Measurements from ENCODE around the gene ADGRV1.
"Not testable (repeated sequence)": the region's sequence is repeated elsewhere in the genome, so short reads cannot be mapped to it uniquely, and the experiment has no call there.

ADGRV1 gene

GRCh38 chr5:90813392-90813791 is 254.8 kb downstream of the ADGRV1 start:
- H3K9me3 ChIP-seq = no peaks in the 10 kb centered on the region
- in situ Hi-C loops (cut with MboI; ENCODE audit: low sequenced_read_pairs) = no loop called here
- peaks cover 46% of the 10 kb centered on the region for H3K36me3 ChIP-seq (replicated peaks)
- H3K4me3 ChIP-seq = no peak overlapping the region
- H3K4me1 ChIP-seq = no peaks in the 10 kb centered on the region
- H3K27me3 ChIP-seq (ENCODE audit: low read depth) = no peaks in the 10 kb centered on the region
- no peak for DNase-seq (ENCODE audit: low spot score in 2 of 2)

DNA sequence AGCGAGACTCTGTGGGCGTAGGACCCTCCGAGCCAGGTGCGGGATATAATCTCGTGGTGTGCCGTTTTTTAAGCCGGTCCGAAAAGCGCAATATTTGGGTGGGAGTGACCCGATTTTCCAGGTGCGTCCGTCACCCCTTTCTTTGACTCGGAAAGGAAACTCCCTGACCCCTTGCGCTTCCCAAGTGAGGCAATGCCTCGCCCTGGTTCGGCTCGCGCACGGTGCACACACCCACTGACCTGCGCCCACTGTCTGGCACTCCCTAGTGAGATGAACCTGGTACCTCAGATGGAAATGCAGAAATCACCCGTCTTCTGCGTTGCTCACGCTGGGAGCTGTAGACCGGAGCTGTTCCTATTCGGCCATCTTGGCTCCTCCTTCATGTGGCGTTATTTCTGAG is 263.5 kb downstream of the ADGRV1 start:
- H3K9me3 ChIP-seq; in situ Hi-C loops (cut with MboI; ENCODE audit: low sequenced_read_pairs); H3K27me3 ChIP-seq (ENCODE audit: low read depth); H3K4me1 ChIP-seq; H3K4me3 ChIP-seq; DNase-seq (ENCODE audit: low spot score in 2 of 2): not testable (repeated sequence)
- H3K36me3 ChIP-seq (replicated peaks) = peaks cover 12% of the 10 kb centered on the region; the same call in 1 of the 2 replicates

DNA sequence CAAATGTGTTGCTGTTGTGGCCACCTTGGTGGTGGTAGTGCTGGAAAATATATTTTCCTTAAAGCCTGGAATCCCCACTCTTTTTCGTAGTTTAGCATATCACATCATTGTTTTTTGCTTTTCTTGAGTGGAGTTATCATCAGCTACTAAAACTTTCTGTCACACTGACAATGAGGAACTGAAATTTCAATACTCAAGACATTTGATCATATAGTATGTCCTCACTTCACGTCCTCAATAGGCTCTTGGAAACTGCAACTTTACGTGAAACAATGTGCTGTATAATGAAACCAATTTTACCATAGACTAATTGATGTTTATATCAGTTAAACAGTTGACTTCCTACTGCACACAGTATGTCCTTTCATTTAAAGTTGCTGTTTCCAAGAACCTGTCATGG is 265.8 kb downstream of the ADGRV1 start:
- Histone ChIP-seq H3K9me3 (no peaks in the 10 kb centered on the region), H3K4me3 (no peak overlapping the region), H3K4me1 (peaks cover 3% of the 10 kb centered on the region; the same call in 1 of the 2 replicates), H3K27me3 (ENCODE audit: low read depth) (no peaks in the 10 kb centered on the region), H3K36me3 (replicated peaks) (peaks cover 14% of the 10 kb centered on the region)
- DNase-seq (ENCODE audit: low spot score in 2 of 2) = no peak
- in situ Hi-C loops (cut with MboI; ENCODE audit: low sequenced_read_pairs) = no loop called here

- no peak for DNase-seq (ENCODE audit: low spot score in 2 of 2)
- Histone ChIP-seq H3K4me1 (peaks cover 3% of the 10 kb centered on the region; the same call in 1 of the 2 replicates), H3K9me3 (no peaks in the 10 kb centered on the region), H3K4me3 (no peak overlapping the region), H3K27me3 (ENCODE audit: low read depth) (no peaks in the 10 kb centered on the region), H3K36me3 (replicated peaks) (peaks cover 22% of the 10 kb centered on the region)
- in situ Hi-C loops (cut with MboI; ENCODE audit: low sequenced_read_pairs) = no loop called here
These were observed 271.5 kb downstream of the ADGRV1 start for GRCh38 chr5:90830058-90830457.

DNA sequence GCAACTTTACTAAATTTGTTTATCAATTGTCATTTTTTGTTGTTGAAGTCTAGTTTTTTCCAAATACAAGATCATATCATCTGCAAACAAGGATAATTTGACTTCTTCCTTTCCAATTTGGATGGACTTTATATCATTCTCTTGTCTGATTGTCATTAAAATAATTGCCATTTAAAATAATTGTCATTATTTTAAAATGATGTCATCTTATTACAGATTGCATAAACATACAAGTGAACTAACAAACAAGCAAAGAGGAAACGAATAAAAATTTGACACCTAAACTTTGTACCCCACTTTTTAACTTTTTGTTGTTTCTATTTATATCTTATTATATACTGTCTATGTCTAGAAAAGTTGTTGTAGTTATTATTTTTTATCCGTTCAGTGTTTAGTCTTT is 275.2 kb downstream of the ADGRV1 start:
- no peaks in the 10 kb centered on the region for H3K9me3 ChIP-seq
- in situ Hi-C loops (cut with MboI; ENCODE audit: low sequenced_read_pairs) = no loop called here

DNA sequence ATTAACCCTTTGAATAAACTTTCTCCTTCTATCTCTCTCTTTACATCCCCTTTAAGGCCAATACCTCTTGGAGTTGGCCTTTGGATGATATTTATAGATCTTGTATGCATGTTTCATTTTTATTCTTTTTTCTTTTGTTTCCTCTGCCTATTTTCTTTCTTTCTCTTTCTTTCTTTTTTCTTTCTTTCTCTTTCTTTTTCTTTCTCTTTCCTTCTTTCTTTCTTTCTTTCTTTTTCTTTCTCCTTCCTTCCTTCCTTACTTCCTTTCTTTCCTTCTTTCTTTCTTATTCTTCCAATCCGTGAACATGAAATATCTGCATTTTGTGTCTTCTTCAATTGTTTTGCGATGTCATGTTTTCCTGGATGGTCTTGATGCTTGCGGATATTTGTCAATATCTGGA is 276.1 kb downstream of the ADGRV1 start:
- in situ Hi-C loops (cut with MboI; ENCODE audit: low sequenced_read_pairs) = no loop called here
- H3K4me1 ChIP-seq = peaks cover 3% of the 10 kb centered on the region; the same call in 1 of the 2 replicates

More for the DNA sequence above, 275.2 kb downstream of the ADGRV1 start:
- Histone ChIP-seq H3K4me3 (no peak overlapping the region), H3K27me3 (ENCODE audit: low read depth) (no peaks in the 10 kb centered on the region), H3K36me3 (replicated peaks) (peaks cover 25% of the 10 kb centered on the region), H3K4me1 (peaks cover 3% of the 10 kb centered on the region; the same call in 1 of the 2 replicates)
- no peak for DNase-seq (ENCODE audit: low spot score in 2 of 2)

DNA sequence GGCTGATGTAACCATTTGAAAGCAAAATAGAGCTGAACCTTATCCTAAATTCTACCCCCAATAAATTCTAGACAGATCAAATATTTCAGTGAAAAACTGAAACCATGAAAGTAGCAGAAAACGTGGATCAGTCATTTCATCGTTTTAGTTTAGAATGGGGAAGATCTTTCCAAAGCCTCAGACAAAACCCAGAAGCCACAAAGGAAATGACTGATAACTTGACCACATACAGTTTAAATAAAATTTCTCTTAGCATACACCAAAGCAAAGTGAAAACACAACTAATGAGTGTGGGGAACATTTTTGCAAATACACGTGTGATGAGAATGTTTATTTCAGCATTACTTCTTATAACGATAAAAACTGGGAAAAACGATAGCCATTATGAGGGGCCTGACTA is 284.8 kb downstream of the ADGRV1 start:
- in situ Hi-C loops (cut with MboI; ENCODE audit: low sequenced_read_pairs) = no loop called here
- Histone ChIP-seq H3K27me3 (ENCODE audit: low read depth) (no peaks in the 10 kb centered on the region), H3K4me1 (no peaks in the 10 kb centered on the region), H3K36me3 (replicated peaks) (no peaks in the 10 kb centered on the region; the same call in none of the 2 replicates), H3K9me3 (no peaks in the 10 kb centered on the region), H3K4me3 (no peak overlapping the region)
- DNase-seq (ENCODE audit: low spot score in 2 of 2) = no peak

More for the DNA sequence above, 276.1 kb downstream of the ADGRV1 start:
- no peaks in the 10 kb centered on the region for H3K27me3 ChIP-seq (ENCODE audit: low read depth)
- no peaks in the 10 kb centered on the region for H3K9me3 ChIP-seq
- no peak overlapping the region for H3K4me3 ChIP-seq
- no peak for DNase-seq (ENCODE audit: low spot score in 2 of 2)
- H3K36me3 ChIP-seq (replicated peaks) = peaks cover 17% of the 10 kb centered on the region

DNA sequence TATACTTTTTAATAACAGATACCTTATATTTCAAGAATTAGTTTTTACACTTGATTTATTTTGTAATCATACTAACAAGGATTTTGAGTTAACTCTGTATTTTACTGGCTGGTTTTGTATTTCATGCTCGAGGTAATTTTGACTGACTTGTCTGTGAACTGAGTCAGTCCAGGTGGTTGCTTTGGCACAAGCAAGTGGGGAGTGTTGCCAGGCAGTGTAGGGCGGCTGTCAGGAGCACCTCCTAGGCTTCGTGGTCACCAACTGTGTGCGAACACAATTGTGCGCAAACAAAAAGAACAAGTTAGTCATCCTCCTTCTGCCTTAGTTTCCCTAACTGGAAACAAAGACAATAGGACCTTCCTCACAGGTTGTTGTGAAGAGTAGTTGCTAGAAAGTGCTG is 286.3 kb downstream of the ADGRV1 start:
- Histone ChIP-seq H3K27me3 (ENCODE audit: low read depth) (no peaks in the 10 kb centered on the region), H3K4me1 (no peaks in the 10 kb centered on the region), H3K36me3 (replicated peaks) (no peaks in the 10 kb centered on the region; the same call in none of the 2 replicates), H3K9me3 (no peaks in the 10 kb centered on the region), H3K4me3 (no peak overlapping the region)
- in situ Hi-C loops (cut with MboI; ENCODE audit: low sequenced_read_pairs) = no loop called here
- no peak for DNase-seq (ENCODE audit: low spot score in 2 of 2)

DNA sequence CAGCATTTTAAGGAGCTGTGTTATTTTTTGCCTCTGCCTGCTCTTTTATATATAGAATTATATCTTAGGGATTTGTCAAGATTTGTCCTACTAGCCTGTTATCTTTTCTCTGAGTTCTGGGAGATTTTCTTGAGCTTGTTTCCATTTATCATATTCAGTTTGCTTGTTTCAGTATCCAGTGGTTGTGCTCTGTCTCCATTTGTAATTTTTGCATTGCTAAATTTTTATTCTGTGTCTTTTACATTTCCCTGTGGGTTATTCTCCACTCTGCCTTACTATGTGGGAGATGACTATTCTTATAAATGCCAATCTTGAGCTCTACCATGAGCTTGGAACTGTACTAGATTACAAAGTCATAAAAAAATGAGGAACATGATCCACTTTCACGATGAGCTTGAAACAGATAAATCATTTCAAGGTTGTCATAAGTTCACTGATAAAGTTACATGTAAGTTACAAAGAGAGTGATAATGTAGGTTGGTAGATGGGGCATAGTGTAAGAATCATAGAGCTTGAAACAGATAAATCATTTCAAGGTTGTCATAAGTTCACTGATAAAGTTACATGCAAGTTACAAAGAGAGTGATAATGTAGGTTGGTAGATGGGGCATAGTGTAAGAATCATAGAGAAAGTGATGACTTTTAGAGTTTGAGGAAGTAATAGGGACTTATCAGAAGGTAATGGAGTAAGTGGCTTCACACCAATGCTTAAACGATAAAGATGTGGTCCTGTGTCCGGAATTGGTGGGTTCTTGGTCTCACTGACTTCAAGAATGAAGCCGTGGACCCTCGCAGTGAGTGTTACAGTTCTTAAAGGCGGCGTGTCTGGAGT is 287.3 kb downstream of the ADGRV1 start:
- no peak for DNase-seq (ENCODE audit: low spot score in 2 of 2)
- Histone ChIP-seq H3K27me3 (ENCODE audit: low read depth) (no peaks in the 10 kb centered on the region), H3K4me3 (no peak overlapping the region), H3K36me3 (replicated peaks) (no peaks in the 10 kb centered on the region; the same call in none of the 2 replicates), H3K9me3 (no peaks in the 10 kb centered on the region), H3K4me1 (no peaks in the 10 kb centered on the region; the same call in 1 of the 2 replicates)
- in situ Hi-C loops (cut with MboI; ENCODE audit: low sequenced_read_pairs) = no loop called here

- H3K4me1 ChIP-seq; H3K9me3 ChIP-seq; H3K36me3 ChIP-seq (replicated peaks); in situ Hi-C loops (cut with MboI; ENCODE audit: low sequenced_read_pairs); DNase-seq (ENCODE audit: low spot score in 2 of 2); H3K27me3 ChIP-seq (ENCODE audit: low read depth); H3K4me3 ChIP-seq: not testable (repeated sequence)
These were observed 289.0 kb downstream of the ADGRV1 start for GRCh38 chr5:90847606-90848005.

DNA sequence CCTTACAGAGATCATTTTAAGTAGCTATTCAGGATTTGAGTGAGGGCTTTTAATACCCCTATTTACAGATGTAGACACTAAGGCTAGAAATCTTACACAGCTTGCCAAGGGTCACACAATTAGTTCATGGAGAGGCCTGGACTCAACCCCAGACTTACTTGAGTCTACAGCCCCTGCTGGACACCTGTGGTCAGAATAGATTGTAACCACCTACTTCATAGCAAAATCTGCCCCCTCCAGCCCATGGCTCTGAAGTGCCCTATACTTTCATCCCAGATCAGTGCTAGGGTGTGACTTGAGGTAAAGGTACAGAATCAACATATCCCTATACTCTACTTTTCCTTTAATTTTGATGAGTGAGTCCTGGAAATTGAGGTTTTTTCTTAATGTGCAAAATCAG is 291.3 kb downstream of the ADGRV1 start:
- Histone ChIP-seq H3K9me3 (no peaks in the 10 kb centered on the region), H3K36me3 (replicated peaks) (peaks cover 7% of the 10 kb centered on the region; the same call in 1 of the 2 replicates), H3K4me1 (no peaks in the 10 kb centered on the region; the same call in 1 of the 2 replicates), H3K4me3 (no peak overlapping the region), H3K27me3 (ENCODE audit: low read depth) (no peaks in the 10 kb centered on the region)
- no peak for DNase-seq (ENCODE audit: low spot score in 2 of 2)
- in situ Hi-C loops (cut with MboI; ENCODE audit: low sequenced_read_pairs) = no loop called here

DNA sequence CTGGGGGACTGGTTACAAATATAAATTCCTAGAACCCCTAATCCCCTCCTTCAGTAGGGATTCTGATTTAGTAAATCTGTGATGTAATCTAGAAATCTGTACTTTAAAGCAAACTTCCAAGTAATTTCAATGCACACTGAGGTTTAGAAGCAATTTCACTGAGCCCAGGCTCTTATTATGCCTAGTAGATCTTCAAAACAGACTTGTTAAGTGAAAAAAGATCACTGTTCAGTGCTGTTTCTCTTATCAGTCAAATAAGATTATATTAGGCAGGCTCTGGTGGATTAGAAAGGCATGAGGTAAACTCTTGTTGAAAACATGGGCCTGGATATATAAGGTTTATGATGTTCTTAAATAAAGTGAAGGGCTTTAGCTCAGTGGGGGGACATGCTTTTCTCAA is 293.9 kb downstream of the ADGRV1 start:
- peaks cover 16% of the 10 kb centered on the region for H3K36me3 ChIP-seq (replicated peaks)
- H3K4me1 ChIP-seq = no peaks in the 10 kb centered on the region; the same call in 1 of the 2 replicates
- H3K27me3 ChIP-seq (ENCODE audit: low read depth) = no peaks in the 10 kb centered on the region
- no peaks in the 10 kb centered on the region for H3K9me3 ChIP-seq
- H3K4me3 ChIP-seq = no peak overlapping the region
- in situ Hi-C loops (cut with MboI; ENCODE audit: low sequenced_read_pairs) = no loop called here
- DNase-seq (ENCODE audit: low spot score in 2 of 2) = no peak

DNA sequence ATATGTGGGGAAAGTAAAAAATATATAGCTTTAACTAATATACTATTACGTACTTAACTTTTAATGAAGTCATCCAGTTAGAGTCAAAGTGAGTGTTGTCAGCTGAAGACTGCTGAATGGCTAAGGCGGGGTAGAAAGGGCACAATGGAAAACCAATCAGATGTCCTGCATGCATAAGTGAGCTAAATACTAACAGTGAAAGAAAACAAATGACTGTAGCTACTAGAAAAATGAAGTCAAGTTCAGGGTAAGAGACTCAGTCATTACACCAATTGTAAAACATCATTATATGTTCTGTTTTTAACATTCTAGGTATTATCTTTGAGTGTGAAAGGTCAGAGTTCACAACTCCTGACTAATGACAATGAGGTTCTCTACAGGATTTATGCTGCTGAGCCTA is 295.2 kb downstream of the ADGRV1 start:
- Histone ChIP-seq H3K36me3 (replicated peaks) (peaks cover 16% of the 10 kb centered on the region), H3K4me1 (no peaks in the 10 kb centered on the region; the same call in 1 of the 2 replicates), H3K27me3 (ENCODE audit: low read depth) (no peaks in the 10 kb centered on the region), H3K4me3 (no peak overlapping the region), H3K9me3 (no peaks in the 10 kb centered on the region)
- in situ Hi-C loops (cut with MboI; ENCODE audit: low sequenced_read_pairs) = no loop called here
- no peak for DNase-seq (ENCODE audit: low spot score in 2 of 2)

DNA sequence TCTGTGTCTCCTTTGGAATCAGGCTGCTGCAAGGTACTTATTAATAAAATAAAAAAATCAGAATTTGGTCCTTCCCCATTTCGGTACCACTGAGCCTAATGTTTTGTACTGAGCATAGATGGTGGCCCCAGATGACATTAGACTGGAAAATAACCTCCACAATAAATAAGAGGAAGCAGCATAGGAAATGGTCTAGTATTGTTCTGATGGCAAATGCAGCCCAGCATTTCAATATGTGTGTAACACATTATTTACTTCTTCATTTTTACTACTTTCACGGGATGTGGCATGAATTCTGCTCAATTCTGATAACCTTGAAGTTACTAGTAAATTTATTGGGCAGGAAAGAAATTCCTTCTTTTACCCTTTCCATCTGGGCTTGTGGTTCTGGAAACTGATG is 295.6 kb downstream of the ADGRV1 start:
- Histone ChIP-seq H3K9me3 (no peaks in the 10 kb centered on the region), H3K27me3 (ENCODE audit: low read depth) (no peaks in the 10 kb centered on the region), H3K4me3 (no peak overlapping the region), H3K4me1 (no peaks in the 10 kb centered on the region; the same call in 1 of the 2 replicates), H3K36me3 (replicated peaks) (peaks cover 16% of the 10 kb centered on the region)
- no peak for DNase-seq (ENCODE audit: low spot score in 2 of 2)
- in situ Hi-C loops (cut with MboI; ENCODE audit: low sequenced_read_pairs) = no loop called here
